ENCODE measurements around the gene MATK. TPM values are rescaled to one million over a fixed set of nuclear protein-coding genes. Genes with fewer than 3 reads are reported as not detected.
A peak's percentile ranks its signal among the peaks of the same experiment; 100 is the strongest.

Gene MATK
- total and polyA plus RNA-seq, 10 of the 15 experiments (the other 5 are each of a cell fraction or from before 2014, with no cell fraction given) = 0.24 to 2.2 (median 1.1) TPM; not detected in 2

DNA sequence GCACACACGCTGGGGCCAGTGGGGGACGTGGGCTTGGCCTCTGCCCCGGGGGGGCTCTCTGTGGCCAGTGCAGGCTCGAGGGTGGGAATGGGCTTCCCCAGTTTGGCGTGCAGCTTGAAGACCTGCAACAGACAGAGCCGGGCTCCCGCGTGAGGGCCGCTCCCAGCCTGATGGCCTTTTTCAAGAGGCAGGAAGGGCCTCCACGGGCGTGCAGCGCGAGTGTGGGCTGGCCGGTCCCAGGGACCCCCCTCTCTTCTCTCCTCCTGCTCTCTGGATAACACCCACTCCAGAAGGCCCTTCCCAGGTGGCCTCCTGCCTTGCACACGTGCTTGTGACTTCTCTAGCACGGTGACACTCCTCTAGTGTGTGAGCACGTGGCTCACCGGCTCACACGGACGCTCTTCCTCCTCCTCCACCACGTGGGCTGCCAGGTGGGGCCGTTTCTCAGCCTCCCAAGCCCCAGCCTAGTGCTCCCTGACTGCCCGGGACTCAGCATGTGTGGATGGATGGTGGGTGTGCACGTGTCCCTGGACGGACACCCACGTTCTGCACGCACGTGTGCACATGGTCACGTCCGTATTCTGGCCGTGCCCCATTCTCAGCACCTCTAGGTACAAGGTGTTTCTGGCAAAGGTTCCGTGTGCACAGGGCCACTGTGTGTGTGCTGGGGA, 39.2 kb upstream of the MATK start:
- DNase-seq (ENCODE audit: low read depth, low spot score) = no peak
- no peak for ATAC-seq
- in situ Hi-C loops (cut with MboI) (no loop called here), intact Hi-C loops (cut with micrococcal nuclease; ENCODE audit: unreplicated experiment) (no loop called here)
- no peak for FAIRE-seq
- Histone ChIP-seq H3K79me2 (ENCODE audit: control insufficient read depth, insufficient read depth, low read length) (no peaks in the 10 kb centered on the region), H3K4me1 (ENCODE audit: control insufficient read depth, insufficient read depth, low read length) (no peaks in the 10 kb centered on the region), H3K9ac (ENCODE audit: control insufficient read depth, insufficient read depth, low read length) (no peak overlapping the region), H3K27me3 (replicated peaks in 1 of 2; ENCODE audit: control insufficient read depth in 2 of 2, insufficient read depth in 2 of 2, low read length in 1 of 2) (no peaks in the 10 kb centered on the region), H3K4me2 (ENCODE audit: control insufficient read depth, insufficient read depth) (no peak overlapping the region), H4K20me1 (ENCODE audit: control insufficient read depth, insufficient read depth) (no peaks in the 10 kb centered on the region), H3K9me3 (replicated peaks; ENCODE audit: control insufficient read depth, insufficient read depth, low read length) (no peaks in the 10 kb centered on the region), H2AFZ (ENCODE audit: control insufficient read depth, low read depth, low read length) (no peak overlapping the region), H3K27ac (ENCODE audit: control insufficient read depth, insufficient read depth) (no peak overlapping the region), H3K36me3 (ENCODE audit: control insufficient read depth in 2 of 2, insufficient read depth in 2 of 2, low read length in 1 of 2) (no peaks in the 10 kb centered on the region), H3K4me3 (no peak overlapping the region)
- POLR2A ChIA-PET = no interaction called here
- SMC1A ChIA-PET (ENCODE audit: uncharacterized antibody, unreplicated experiment) = no interaction called here
- BruUV-seq (replicated peaks) = no TSS peak
- peak in 1 of 2 experiments; percentile 39; a peak in 2 of 4 replicates for TF ChIP-seq BHLHE40 (IDR thresholded peaks at IDR 0.05; ENCODE audit: borderline replicate concordance in 1 of 2, low read depth in 2 of 2, low read length in 1 of 2)
- TF ChIP-seq KAT2A (conservative IDR thresholded peaks at IDR 0.05; ENCODE audit: control insufficient read depth, low read depth, low read length) = no peak
- TF ChIP-seq, protein P1, sequence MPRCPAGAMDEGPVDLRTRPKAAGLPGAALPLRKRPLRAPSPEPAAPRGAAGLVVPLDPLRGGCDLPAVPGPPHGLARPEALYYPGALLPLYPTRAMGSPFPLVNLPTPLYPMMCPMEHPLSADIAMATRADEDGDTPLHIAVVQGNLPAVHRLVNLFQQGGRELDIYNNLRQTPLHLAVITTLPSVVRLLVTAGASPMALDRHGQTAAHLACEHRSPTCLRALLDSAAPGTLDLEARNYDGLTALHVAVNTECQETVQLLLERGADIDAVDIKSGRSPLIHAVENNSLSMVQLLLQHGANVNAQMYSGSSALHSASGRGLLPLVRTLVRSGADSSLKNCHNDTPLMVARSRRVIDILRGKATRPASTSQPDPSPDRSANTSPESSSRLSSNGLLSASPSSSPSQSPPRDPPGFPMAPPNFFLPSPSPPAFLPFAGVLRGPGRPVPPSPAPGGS (IDR thresholded peaks at IDR 0.05; ENCODE audit: borderline replicate concordance, insufficient read depth, low read depth, low read length, poor library complexity, severe bottlenecking) = no peak
- no peak for TF ChIP-seq ZNF274 (IDR thresholded peaks at IDR 0.05; ENCODE audit: insufficient read depth, insufficient read length)
- TF ChIP-seq SUPT20H (IDR thresholded peaks at IDR 0.05; ENCODE audit: borderline replicate concordance, control insufficient read depth, low read depth, low read length) = no peak
- no peak for TF ChIP-seq ZNF217 (IDR thresholded peaks at IDR 0.05)
- CTCF ChIA-PET = no interaction called here
- RAD21 ChIA-PET (ENCODE audit: unreplicated experiment) = interaction anchor here (1.5 kb wide), 1 partner anchor 63 kb away, joined by 4 read pairs; the partner anchor contains the start of gene MRPL54
- WGBS (ENCODE audit: insufficient coverage, insufficient replicate concordance, low lambda C conversion rate, missing lambda C conversion rate) = 48% methylated on average over 32 of the region's 32 CpGs

All from GM12878 (cell line).